NOMO-1 treated with DMSO at 0.1 percent for 48 hours (cell line): ENCODE results near the gene HOXD4.

Experiments
- DNase-seq: peaks from one replicate; lab custom pipeline; 2025; ENCODE audit not compliant: unreplicated experiment; lab: John Stamatoyannopoulos, UW

The HOXD4 gene

GRCh38 chr2:176126929-176127773 is 24.2 kb upstream of the HOXD4 start:
- peak; percentile 30 for DNase-seq

GRCh38 chr2:176127774-176128072 is 23.6 kb upstream of the HOXD4 start:
- DNase-seq: no peak

- DNase-seq: no peak
These were observed 23.0 kb upstream of the HOXD4 start for GRCh38 chr2:176128172-176128981.

- no peak for DNase-seq
These were observed 22.2 kb upstream of the HOXD4 start, which contains the start of gene HOXD8 for GRCh38 chr2:176128982-176129796. TSS of gene HOXD8 (plus strand) at chr2:176129705. CDS start at chr2:176130367, 662 bp downstream.

GRCh38 chr2:176129813-176130146 is 21.6 kb upstream of the HOXD4 start:
- no peak for DNase-seq

- no peak for DNase-seq
These were observed 21.0 kb upstream of the HOXD4 start for GRCh38 chr2:176130147-176130956.

GRCh38 chr2:176130957-176131847 is 20.1 kb upstream of the HOXD4 start:
- no peak for DNase-seq

- DNase-seq: no peak
These were observed 19.5 kb upstream of the HOXD4 start for GRCh38 chr2:176131848-176132158.

- no peak for DNase-seq
These were observed 18.9 kb upstream of the HOXD4 start for GRCh38 chr2:176132205-176133171.

GRCh38 chr2:176133389-176133788 is 18.0 kb upstream of the HOXD4 start:
- DNase-seq: no peak

GRCh38 chr2:176134035-176134434 is 17.3 kb upstream of the HOXD4 start:
- no peak for DNase-seq

- DNase-seq: no peak
These were observed 16.3 kb upstream of the HOXD4 start for GRCh38 chr2:176135035-176135440.

- DNase-seq: no peak
These were observed 14.7 kb upstream of the HOXD4 start for GRCh38 chr2:176136374-176137251.

GRCh38 chr2:176137252-176137580 is 14.1 kb upstream of the HOXD4 start:
- no peak for DNase-seq

- no peak for DNase-seq
These were observed 13.4 kb upstream of the HOXD4 start for GRCh38 chr2:176137906-176138305.

GRCh38 chr2:176138526-176138922 is 12.8 kb upstream of the HOXD4 start:
- no peak for DNase-seq

GRCh38 chr2:176138923-176139660 is 12.3 kb upstream of the HOXD4 start:
- no peak for DNase-seq
